Cortex of kidney (tissue), 1 donor: ENCODE results near the gene SLC22A12.

Experiments used
- DNase-seq: peaks from one replicate; lab custom pipeline; 2025; lab: John Stamatoyannopoulos, UW

Gene SLC22A12

DNA sequence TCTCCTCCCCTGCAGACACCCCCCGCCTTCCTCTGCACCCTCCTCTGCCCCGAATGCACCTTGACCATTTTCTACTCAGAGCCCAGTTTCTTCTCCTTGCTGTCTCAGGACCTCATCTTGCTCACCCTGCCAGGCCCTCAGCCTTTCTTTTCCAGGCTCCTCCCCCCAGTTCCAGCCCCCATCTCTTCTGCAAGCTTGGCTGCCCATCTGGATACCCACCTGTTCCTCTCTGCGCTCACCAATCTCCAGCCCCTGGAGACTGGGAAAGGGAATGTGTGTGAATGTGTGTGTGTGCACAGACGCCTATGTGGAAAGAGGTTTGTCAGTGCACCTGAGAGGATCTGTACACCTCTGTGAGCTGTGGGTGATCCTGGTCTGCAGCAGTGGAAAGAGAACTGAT lies 36.4 kb downstream of the SLC22A12 start:
- no peak for DNase-seq

DNA sequence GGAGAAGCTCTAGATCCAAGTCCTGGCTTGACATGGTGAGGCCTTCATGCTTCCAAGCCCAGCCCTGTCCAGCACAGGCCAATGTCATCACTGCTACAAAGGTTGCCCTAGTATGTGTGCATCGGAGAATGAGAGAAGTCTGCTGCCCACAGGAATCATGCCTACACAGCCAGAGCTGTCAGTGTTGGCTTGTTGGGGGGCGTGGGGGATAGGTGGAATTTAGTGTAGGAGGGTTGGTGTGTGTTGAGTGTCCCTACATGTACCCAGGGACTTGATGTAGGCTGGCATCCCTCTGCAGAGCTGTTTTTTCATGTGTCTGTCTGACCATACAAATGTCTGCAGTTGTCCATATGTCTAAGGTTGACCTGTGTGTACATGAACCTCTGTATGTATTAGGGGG lies 37.6 kb downstream of the SLC22A12 start:
- DNase-seq: no peak

DNA sequence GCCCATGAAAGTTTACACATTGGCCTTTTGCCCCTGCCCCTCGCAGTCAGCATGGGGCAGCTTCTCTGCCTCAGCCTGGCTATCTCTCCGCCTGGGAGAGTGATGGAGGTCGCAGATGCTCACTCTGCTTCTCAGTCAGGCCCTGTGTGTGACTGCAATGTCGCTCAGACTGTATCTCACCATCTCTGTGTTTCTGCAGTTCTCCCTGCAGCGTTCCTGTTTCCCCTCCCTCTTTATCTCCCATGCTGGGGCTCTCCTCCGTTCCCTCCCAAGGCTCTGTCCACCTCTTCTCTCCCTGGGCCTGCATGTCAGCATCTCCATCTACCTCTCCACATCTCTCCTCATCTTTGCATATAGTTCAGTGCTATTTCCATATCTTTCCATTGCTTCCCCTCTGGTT lies 38.1 kb downstream of the SLC22A12 start:
- no peak for DNase-seq

DNA sequence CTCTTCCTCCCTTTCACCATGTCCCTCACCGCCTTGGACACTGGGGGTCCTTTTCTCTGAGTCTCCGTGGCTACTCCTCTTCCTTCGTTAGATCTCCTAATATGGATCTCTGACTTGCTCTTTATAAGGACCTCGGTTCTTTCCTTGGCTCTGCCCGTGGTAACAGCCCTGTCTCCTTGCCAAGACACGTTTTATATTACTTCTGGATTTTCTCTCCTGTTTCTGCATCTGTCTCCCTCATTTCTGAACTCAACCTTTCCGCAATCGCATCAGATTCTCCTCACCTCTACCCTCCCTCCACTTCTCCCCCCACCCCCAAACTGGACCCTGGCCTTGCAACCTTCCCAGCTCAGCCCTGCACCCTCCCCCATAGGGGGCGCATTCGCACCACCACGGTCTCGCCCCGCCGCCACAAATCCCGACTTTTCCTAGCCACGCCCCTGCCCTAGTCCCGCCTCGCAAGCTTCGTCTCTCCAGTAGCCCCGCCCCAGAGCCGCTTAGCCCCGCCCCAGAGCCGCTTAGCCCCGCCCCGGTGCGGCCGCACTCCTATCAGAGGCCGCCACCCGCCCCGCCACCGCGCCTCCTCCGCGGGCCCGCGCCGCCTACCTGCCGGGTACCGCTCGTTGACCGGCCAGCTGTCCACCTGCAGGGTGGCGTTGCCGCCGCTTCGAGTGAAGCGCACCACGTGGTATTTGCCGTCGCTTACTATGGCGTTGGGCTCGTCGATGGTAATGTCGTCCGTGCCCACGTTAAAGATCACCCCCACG lies 39.0 kb downstream of the SLC22A12 start:
- no peak for DNase-seq

DNA sequence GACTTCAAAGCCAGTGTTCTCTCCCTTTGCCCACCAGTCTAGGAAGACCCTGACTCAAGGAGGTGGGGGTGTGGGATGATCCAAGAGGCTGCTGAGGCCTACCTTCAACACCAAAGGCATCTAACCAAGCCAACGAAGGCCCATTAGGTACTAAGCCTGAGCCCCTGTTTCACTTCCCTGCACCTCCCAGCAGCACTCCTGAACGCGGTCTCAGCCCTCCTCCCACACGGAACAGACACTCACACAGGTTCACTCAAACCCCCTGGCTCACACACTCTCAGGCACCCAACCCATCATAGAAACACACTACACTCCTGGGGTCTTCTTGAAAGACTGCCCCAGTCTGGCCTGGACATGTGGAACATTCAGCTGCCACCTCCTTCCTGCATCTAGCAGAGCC lies 40.7 kb downstream of the SLC22A12 start:
- DNase-seq: no peak

DNA sequence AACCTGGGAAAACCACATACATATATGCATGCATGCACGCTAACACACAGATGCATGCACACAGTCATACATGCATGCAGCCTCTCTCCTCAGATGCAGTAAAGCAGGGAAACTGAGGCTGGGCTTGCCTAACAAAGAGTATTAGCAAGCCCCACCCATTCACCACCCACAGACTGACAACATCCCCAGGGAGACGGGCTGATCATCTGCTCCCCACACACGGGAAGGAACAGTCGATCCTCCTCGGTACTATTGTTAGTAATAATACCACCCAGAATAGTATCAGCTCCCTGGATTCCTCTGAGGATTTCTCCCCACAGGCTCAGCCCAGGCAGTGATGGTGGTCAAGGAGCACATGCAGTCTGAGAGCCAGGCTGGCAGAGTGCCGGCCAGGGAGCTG lies 41.2 kb downstream of the SLC22A12 start:
- no peak for DNase-seq

DNA sequence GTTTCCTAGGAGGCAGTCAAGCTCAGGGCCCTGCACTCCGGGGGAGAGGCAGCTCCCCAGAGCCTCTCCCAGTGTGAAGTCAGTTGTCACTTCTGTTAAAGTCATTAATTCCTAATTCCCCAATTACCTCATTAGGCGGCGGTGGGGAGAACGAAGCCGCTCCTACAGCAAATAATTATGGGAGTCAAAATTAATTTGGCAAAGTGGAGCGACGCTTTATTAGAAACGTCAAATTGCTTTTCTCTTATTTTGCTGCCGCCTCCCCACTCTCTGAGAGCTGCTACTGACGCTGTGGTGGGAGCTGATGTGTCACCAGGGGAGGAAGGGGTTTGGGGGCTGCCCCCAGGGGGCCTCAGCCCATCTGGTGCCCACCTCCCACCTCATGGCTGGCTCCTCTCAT lies 41.6 kb downstream of the SLC22A12 start:
- no peak for DNase-seq

DNA sequence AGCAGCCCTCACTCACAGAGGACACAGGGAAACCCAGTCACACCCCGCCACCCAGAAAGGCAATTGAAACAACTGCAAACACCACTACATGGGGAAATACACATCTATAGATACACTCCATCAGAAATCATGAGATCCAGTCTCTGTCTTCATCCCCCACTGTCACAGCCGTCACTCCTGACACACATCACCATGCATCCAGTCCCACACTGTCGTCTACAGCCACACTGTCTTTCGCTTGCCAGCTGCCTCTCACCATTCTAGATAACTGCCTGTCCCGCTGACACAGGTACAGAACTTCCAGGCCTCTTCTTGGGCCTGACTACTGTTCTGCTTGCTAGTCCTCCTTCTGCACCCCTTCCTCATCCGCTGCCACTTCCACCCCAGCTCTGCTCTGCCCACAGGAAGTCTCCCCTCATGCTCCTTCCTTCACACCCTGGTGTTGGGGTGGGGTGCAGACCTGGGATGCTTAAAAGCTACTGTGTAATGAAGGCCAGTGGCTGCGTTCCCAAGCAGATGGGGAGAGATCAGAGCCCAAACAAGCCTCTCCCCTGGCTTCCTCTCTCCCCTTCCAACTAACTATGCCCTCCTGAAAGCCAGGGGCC lies 42.6 kb downstream of the SLC22A12 start:
- no peak for DNase-seq

DNA sequence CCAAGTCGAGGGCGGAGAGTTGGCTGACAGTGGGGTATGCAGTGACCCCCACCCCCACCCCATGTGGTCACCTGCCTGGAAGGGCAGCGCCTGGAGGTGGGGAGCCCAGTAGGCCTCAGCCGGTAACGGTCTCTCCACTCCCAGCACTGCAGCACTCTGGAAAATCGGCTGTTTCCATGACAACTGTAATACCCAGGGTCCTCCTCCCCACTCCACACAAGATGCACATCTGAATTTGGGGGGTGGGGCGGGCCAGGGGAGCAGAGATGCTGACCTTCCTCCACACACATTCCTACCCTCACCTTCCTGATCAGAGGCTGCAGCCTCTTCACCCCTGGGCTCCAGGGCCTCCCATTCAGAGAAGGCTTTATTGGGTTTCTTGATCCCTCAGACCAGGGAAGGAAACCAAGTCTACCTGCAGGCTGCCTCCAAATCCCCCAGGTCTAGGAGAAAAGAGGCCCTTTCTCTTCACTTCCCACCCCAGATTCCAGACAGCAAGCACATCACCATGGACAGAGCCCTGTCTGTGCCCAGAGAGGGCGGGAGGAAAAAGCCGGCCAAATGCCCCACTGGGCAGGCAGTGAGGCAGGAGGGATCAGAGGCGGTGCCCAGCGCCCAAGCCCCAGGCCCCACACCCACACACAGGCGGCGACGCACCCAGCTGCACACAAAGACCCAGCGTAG lies 46.5 kb downstream of the SLC22A12 start:
- DNase-seq: no peak

DNA sequence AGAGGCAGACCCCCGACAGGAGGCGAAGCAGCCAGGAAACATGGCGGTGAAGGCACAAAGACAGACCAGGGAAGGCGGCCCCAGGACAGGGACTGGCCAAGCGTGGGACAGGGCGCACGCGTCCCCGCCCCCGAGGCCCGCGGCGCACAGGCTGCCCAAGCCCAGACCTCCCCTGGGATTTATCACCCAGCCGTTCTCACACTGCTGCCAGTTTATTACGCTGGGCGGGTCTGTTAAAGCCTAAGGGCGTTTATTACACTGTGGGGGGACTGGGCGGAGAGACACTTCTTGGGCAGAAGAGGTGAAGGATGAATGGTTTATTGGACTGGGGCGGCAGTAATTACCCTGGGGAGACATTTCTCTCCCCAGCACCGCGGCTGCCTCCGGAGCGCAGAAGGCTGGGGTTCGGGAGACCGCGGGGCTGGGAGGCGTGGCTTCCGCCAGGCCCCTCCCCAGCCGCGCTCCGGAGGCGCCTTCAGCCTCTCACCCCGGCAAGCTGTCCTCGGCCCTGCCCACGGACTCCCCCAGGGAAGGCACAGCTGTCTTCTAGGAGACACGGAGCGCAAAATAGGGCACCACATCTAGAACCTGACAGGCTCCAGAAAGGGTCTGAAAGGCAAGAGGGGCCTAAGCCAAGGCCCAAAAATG lies 47.1 kb downstream of the SLC22A12 start:
- no peak for DNase-seq

DNA sequence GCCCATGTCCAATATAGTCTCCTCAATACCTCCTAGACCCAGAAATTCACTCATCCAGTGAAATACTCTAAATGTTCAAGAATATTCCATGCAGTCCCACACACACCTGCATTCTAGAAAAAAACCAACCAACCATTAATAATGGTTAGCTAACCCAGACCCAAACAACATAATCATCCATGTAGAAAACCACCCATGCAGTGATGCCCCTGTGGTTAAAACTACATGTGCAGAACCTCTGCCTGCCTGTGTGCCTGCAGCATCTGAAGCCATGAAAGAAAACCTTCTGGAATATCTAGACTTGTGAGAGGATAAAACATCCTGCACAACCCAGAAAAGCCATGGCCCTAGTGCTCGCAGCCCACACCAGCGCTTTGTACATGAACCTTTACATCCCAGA lies 47.8 kb downstream of the SLC22A12 start:
- DNase-seq: no peak

DNA sequence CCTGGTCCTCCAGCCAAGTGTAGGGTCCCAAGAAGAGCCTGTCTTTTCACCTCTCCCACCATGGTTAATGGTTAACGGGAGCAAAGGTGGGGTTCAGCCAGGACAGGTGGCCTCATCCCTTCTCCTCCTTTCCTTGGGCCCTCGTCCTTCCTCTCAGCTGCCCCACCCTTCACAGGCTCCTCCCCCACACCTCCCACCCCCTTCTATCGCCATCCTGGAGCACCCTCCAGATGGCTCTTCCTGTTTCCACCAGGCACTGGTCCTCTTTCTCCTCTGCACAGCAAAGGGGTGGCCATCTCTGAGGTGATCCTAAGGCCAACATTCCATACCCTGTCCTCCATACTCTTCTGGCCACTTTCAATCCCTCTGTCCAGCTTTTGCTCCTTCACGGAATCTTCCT lies 48.9 kb downstream of the SLC22A12 start:
- DNase-seq: no peak

DNA sequence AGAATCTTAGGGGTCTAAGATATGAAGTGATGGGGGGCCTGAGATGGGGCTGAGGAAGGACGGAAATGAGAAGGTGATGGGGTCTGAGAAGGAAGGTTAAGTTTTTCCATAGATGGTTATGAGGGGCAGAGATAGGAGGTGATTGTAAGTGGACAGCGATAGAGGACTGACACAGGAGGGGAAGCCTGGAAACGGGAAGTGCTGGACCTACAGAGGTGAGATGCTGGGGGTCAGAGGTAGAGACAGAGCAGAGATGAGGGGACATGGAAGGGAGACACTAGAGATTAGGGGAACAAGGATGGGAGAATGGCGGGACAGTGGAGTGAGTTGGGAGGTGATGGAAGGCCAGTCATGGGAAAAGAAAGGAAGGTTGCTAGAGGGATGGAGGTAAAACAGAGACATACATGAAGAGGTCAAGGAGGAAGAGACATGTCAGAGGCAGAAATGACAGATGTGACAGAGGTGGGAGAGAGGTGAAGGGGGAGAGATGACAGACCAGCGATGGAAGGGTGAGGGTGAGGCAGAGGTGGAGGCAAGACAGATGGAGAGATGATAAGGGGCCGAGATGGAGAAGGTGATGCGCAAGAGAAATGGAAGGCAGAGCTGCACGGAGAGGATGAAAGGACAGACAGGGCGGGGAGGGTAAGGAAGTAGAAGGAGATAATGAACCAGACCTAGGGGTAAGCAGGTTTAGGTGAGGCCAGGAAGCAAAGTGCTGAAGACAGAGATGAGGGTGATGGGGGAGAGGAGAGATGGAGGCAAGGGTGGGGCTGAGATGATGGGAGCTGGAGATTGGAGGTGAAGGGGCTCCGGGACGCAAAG lies 50.8 kb downstream of the SLC22A12 start:
- no peak for DNase-seq

DNA sequence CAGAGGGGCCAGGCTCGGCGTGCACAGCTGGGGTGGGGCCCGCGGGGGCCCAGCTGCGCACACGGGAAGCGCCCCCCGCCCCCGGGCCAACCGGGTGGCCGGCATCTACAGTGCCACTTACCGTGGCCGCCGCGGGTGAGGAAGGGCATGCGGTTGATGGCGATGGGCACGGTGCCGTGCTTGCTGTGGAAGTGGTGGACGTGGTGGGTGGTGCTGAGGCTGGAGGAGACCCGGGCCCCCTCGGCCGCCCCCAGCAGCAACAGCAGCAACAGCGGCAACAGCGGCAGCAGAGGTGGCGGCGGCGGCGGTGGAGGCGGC lies 51.4 kb downstream of the SLC22A12 start:
- no peak for DNase-seq

DNA sequence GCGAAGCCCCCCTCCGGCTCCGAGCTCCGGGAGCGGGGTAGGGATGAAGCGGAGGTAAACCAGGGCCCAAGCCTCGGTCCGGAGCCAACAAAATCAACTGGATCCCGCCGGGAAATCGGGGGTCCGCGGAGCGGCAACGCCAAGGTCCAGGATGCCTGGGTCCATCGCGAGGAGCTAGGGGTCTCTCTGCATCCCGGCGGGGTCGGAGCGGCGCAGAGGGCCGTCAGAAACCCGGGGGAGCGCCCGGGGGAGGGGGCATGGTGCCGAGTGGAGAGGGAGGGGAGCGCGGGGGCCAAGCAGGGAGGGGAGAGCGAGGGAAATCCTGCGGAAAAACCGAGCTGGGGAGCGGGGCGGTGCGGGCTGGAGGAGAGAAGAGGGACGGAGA lies 51.8 kb downstream of the SLC22A12 start:
- DNase-seq: no peak

DNA sequence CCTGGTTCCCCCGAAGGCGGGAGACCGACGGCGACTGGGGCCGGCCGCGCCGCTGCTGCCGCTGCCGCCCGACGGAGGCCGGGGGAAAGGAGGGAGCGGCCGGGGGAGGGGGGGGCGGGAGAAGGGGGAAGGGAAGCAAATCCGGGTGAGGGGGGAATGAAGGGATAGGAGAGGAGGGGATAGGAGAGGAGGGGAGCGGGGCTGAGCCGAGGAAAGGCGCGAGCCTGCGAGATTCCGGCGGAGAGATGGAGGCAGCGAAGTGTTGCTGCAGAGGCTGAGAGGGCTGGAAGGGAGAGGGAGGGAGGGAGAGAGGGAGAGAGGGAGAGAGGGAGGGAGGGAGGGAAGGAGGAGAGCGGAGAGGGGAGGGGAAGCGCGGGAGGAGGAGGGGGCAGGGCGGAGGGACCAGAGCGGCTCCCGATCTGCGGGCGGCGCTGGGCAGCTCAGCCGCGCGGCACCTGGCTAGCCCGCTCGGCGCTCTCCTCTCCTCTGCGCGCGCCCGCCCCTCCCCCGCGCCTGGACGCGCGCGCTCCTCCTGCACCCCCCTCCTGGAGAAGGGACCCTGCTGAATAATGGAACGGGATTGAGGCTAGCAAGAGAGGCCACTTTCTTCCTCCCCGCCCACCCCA lies 52.3 kb downstream of the SLC22A12 start:
- DNase-seq: no peak

DNA sequence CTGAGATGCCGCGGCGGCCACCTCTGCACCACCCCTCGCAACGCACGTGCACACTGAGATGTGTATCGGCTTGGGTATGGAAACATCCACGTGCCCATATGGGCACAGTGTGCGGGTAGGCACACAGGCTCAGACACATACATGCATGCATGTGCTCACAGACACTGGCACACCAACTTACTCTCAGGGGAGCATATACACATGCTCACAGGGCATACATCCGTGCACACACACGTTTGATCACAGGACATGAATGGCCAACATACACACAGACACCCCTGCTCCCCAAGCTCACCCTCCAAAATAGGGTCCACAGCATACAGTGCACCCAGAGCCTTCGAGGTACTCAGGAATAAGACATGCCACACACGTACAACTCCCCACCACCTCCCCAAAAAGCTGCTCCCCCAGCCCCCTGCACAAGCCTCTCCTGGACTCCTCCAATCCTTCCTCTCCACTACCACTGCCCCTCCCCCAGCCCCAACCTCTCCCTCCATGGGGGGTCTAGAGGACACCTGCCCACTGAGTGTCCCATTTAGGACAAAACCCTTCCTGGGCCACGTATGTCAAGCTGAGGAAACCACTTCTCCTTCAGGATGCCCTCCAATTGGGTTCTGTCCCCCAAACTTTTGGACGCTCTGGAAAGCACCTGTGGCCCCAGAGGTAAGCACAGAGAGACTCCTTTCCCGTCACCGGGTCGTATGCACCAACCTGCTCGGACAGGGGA lies 53.1 kb downstream of the SLC22A12 start:
- DNase-seq: no peak

DNA sequence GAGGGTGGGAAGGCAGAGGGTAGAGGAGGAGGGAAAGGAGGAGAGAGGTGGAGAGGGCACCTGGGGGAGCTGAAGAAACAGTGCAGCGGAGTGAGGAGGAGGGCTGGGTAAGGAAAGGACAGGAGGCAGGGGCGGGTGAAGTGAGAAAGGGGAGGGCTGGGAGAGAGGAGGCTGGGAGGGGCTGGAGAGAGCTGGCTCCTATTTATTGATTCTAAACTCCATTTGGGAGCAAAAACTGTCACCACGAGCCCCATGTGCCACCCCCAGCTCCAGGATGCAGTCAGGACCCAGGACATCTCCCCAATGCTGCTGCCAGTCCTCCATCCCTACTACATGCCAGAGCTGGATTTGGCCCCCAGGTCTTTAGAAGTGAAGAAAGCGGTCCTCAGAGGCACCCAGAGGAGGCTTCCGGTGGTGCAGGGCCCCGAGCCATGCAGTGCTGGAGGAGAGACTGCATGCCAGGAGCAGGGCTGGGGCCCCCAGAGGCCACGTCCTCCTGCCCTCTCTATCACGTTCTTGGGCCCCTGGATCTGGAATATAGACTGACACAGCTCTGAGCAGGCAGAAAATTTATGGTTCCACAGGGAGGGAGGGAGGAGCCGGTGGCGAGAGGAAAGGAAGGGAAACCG lies 53.7 kb downstream of the SLC22A12 start:
- no peak for DNase-seq

DNA sequence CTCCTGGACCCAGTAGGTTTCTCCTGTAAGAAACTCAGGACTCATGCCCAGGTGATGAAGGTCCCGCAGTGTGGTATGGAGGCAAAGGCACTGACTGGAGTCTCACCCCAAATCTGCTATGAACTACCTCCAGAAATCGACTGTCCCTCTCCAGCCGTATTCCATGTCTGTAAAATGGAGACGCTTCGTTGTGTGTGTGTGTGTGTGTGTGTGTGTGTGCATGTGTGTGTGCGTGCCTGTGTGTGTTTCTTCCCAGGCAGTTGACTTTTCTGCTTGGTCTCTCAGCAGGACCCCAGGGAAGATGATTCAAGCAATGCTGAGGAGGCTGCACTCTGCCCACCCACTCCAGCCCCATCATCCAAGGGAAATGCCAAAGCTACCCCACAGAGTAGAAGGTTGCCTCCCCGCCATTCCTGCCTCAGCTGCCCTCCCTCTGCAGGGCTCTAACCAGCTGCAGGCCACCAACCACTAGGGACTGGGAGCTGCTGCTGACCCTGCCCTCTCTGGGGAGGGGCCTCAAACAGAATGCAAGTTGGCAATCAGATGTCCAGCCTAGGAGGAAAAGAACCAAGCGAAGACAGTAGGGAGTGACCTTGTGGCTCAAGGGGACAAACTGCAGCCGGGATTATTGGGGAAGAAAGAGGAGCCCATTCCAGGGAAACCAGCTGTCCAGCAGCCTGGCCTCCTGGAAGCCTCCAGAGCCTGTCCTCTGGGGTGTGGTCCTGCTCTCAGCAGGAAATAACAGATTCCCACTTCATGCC lies 56.2 kb downstream of the SLC22A12 start:
- DNase-seq: no peak

DNA sequence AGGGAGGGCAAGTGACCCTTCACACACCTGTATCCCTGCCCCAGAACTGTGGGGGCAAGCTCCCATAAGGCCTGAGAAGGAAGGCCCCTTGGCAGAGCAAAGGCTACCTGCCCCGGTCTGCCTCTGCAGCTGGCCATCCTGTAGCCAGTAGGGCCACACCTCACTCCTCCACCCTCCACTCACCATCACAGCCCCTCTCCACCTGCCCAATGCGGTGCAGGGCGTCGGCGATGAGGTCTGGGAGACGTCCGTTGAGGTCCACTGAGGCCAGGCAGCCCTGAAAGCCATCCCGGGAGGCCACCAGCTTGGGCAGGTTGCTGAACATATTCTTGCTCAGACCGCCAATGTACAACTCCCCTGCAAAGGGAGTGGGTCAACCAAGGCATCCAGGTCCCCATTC lies 57.5 kb downstream of the SLC22A12 start:
- DNase-seq: no peak
